ENCODE measurements around the gene DELE1. TPM values are rescaled to one million over a fixed set of nuclear protein-coding genes. Genes with fewer than 3 reads are reported as not detected.

DELE1 gene
- total RNA-seq, 1 experiment from 2014 or later = 81.5 TPM

DNA sequence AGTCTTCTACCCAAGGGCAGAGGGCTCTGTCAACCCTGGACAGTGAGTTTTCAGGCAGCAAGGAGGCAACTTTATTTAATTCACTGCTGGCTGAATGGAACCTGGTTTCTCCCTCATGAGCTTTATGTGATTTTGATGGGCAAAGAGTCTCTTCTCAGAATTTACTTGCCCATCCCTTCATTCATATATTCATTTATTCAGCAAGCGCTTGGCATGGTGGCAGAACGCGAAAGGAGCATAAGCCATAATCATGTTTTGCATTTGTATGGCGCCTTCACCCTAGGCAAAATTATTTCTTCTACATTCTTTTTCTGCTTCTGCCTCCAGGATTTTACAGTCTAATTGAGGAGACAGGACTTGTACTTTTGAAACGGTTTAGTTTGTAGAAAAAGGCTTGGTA lies 8.0 kb downstream of the DELE1 start (continued):
- TF ChIP-seq, protein P1, sequence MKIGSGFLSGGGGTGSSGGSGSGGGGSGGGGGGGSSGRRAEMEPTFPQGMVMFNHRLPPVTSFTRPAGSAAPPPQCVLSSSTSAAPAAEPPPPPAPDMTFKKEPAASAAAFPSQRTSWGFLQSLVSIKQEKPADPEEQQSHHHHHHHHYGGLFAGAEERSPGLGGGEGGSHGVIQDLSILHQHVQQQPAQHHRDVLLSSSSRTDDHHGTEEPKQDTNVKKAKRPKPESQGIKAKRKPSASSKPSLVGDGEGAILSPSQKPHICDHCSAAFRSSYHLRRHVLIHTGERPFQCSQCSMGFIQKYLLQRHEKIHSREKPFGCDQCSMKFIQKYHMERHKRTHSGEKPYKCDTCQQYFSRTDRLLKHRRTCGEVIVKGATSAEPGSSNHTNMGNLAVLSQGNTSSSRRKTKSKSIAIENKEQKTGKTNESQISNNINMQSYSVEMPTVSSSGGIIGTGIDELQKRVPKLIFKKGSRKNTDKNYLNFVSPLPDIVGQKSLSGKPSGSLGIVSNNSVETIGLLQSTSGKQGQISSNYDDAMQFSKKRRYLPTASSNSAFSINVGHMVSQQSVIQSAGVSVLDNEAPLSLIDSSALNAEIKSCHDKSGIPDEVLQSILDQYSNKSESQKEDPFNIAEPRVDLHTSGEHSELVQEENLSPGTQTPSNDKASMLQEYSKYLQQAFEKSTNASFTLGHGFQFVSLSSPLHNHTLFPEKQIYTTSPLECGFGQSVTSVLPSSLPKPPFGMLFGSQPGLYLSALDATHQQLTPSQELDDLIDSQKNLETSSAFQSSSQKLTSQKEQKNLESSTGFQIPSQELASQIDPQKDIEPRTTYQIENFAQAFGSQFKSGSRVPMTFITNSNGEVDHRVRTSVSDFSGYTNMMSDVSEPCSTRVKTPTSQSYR (CRISPR knock-in tag; IDR thresholded peaks at IDR 0.05) = no peak
- no peak for TF ChIP-seq CREM (CRISPR knock-in tag; IDR thresholded peaks at IDR 0.05)
- no peak for TF ChIP-seq GTF2I (CRISPR knock-in tag; conservative IDR thresholded peaks at IDR 0.05)
- TF ChIP-seq ATF3 (CRISPR knock-in tag; conservative IDR thresholded peaks at IDR 0.05) = no peak
- no peak for TF ChIP-seq ZNF416 (CRISPR knock-in tag; IDR thresholded peaks at IDR 0.05)
- TF ChIP-seq, protein P2, sequence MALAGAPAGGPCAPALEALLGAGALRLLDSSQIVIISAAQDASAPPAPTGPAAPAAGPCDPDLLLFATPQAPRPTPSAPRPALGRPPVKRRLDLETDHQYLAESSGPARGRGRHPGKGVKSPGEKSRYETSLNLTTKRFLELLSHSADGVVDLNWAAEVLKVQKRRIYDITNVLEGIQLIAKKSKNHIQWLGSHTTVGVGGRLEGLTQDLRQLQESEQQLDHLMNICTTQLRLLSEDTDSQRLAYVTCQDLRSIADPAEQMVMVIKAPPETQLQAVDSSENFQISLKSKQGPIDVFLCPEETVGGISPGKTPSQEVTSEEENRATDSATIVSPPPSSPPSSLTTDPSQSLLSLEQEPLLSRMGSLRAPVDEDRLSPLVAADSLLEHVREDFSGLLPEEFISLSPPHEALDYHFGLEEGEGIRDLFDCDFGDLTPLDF (CRISPR knock-in tag; IDR thresholded peaks at IDR 0.05) = no peak
- TF ChIP-seq CBFB (CRISPR knock-in tag; IDR thresholded peaks at IDR 0.05; ENCODE audit: low read depth) = no peak
- no peak for TF ChIP-seq HMGA2 (CRISPR knock-in tag; IDR thresholded peaks at IDR 0.05)

DNA sequence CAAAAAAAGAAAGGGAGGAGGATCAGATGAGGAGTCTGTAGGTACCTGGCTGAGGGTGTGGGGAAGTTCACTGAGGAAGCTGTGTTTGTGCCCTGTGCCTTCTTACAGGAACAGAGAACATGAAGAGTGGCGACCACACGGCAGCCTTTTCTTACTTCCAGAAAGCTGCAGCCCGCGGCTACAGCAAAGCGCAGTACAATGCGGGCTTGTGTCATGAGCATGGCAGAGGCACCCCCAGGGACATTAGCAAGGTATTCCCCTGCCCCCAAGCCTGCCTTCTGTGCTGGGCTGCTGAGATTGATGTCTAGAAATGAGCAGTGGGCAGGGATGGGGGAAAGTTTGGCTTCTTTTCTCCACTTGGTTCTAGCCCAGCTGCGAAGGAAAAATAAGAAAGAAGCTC lies 9.5 kb downstream of the DELE1 start:
- POLR2A ChIA-PET = no interaction called here
- H3K4me3 Mint-ChIP-seq = no peak overlapping the region
- H3K4me1 Mint-ChIP-seq = peaks cover 7% of the 10 kb centered on the region; the same call in 1 of the 2 replicates
- H3K36me3 Mint-ChIP-seq = peaks cover 77% of the 10 kb centered on the region
- H3K27me3 Mint-ChIP-seq (ENCODE audit: low read depth) = no peaks in the 10 kb centered on the region
- H3K27ac Mint-ChIP-seq = no peak overlapping the region
- no peaks in the 10 kb centered on the region for H3K9me3 Mint-ChIP-seq
- CTCF ChIA-PET = interaction anchor here (0.6 kb wide), 1 partner anchor 122 kb away, joined by 3 read pairs; no protein-coding TSS in a partner anchor
- ATAC-seq (no peak), DNase-seq (ENCODE audit: low spot score) (no peak)
- no peak for TF ChIP-seq CDX4 (CRISPR knock-in tag; IDR thresholded peaks at IDR 0.05; ENCODE audit: borderline replicate concordance)
- no peak for TF ChIP-seq SP1 (CRISPR knock-in tag; conservative IDR thresholded peaks at IDR 0.05)
- no peak for TF ChIP-seq ZNF138 (CRISPR knock-in tag; conservative IDR thresholded peaks at IDR 0.05)
- TF ChIP-seq USF1 (CRISPR knock-in tag; IDR thresholded peaks at IDR 0.05) = no peak
- TF ChIP-seq IRF2 (CRISPR knock-in tag; IDR thresholded peaks at IDR 0.05; ENCODE audit: borderline replicate concordance, low read depth) = no peak
- TF ChIP-seq FOXP4 (CRISPR knock-in tag; IDR thresholded peaks at IDR 0.05) = no peak
- TF ChIP-seq NFYB (CRISPR knock-in tag; conservative IDR thresholded peaks at IDR 0.05; ENCODE audit: low read depth) = no peak
- TF ChIP-seq, protein P3, sequence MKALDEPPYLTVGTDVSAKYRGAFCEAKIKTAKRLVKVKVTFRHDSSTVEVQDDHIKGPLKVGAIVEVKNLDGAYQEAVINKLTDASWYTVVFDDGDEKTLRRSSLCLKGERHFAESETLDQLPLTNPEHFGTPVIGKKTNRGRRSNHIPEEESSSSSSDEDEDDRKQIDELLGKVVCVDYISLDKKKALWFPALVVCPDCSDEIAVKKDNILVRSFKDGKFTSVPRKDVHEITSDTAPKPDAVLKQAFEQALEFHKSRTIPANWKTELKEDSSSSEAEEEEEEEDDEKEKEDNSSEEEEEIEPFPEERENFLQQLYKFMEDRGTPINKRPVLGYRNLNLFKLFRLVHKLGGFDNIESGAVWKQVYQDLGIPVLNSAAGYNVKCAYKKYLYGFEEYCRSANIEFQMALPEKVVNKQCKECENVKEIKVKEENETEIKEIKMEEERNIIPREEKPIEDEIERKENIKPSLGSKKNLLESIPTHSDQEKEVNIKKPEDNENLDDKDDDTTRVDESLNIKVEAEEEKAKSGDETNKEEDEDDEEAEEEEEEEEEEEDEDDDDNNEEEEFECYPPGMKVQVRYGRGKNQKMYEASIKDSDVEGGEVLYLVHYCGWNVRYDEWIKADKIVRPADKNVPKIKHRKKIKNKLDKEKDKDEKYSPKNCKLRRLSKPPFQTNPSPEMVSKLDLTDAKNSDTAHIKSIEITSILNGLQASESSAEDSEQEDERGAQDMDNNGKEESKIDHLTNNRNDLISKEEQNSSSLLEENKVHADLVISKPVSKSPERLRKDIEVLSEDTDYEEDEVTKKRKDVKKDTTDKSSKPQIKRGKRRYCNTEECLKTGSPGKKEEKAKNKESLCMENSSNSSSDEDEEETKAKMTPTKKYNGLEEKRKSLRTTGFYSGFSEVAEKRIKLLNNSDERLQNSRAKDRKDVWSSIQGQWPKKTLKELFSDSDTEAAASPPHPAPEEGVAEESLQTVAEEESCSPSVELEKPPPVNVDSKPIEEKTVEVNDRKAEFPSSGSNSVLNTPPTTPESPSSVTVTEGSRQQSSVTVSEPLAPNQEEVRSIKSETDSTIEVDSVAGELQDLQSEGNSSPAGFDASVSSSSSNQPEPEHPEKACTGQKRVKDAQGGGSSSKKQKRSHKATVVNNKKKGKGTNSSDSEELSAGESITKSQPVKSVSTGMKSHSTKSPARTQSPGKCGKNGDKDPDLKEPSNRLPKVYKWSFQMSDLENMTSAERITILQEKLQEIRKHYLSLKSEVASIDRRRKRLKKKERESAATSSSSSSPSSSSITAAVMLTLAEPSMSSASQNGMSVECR (CRISPR knock-in tag; IDR thresholded peaks at IDR 0.05; ENCODE audit: borderline replicate concordance) = no peak
- TF ChIP-seq ZNF671 (CRISPR knock-in tag; IDR thresholded peaks at IDR 0.05) = no peak
- TF ChIP-seq, protein P4, sequence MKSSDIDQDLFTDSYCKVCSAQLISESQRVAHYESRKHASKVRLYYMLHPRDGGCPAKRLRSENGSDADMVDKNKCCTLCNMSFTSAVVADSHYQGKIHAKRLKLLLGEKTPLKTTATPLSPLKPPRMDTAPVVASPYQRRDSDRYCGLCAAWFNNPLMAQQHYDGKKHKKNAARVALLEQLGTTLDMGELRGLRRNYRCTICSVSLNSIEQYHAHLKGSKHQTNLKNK (CRISPR knock-in tag; IDR thresholded peaks at IDR 0.05) = no peak
- TF ChIP-seq, protein P5, sequence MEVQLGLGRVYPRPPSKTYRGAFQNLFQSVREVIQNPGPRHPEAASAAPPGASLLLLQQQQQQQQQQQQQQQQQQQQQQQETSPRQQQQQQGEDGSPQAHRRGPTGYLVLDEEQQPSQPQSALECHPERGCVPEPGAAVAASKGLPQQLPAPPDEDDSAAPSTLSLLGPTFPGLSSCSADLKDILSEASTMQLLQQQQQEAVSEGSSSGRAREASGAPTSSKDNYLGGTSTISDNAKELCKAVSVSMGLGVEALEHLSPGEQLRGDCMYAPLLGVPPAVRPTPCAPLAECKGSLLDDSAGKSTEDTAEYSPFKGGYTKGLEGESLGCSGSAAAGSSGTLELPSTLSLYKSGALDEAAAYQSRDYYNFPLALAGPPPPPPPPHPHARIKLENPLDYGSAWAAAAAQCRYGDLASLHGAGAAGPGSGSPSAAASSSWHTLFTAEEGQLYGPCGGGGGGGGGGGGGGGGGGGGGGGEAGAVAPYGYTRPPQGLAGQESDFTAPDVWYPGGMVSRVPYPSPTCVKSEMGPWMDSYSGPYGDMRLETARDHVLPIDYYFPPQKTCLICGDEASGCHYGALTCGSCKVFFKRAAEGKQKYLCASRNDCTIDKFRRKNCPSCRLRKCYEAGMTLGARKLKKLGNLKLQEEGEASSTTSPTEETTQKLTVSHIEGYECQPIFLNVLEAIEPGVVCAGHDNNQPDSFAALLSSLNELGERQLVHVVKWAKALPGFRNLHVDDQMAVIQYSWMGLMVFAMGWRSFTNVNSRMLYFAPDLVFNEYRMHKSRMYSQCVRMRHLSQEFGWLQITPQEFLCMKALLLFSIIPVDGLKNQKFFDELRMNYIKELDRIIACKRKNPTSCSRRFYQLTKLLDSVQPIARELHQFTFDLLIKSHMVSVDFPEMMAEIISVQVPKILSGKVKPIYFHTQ (CRISPR knock-in tag; IDR thresholded peaks at IDR 0.05) = no peak
